ENCODE measurements around the gene PUS7L.

The PUS7L gene

GRCh38 chr12:43733687-43734086 lies 24.9 kb downstream of the PUS7L start:
- Histone ChIP-seq H2BK12ac (ENCODE audit: low read length in 2 of 2) (no peak overlapping the region), H3K27me3 (ENCODE audit: control insufficient read depth in 1 of 2, insufficient read depth in 1 of 2, low read length in 2 of 2) (no peaks in the 10 kb centered on the region), H2BK5ac (ENCODE audit: low read depth, low read length, poor library complexity, severe bottlenecking) (no peak overlapping the region), H3K9ac (ENCODE audit: low read length) (no peak overlapping the region), H2AFZ (ENCODE audit: low read depth, low read length) (no peak overlapping the region), H4K8ac (ENCODE audit: low read length) (no peak overlapping the region), H3K18ac (ENCODE audit: low read depth in 1 of 2, low read length in 2 of 2) (no peak overlapping the region), H3K23ac (ENCODE audit: low read length in 2 of 2) (no peak overlapping the region), H3K4me1 (ENCODE audit: control insufficient read depth, insufficient read depth, low read depth, low read length) (no peaks in the 10 kb centered on the region), H3K36me3 (ENCODE audit: control insufficient read depth in 1 of 2, insufficient read depth in 2 of 2, low read depth in 1 of 2, low read length in 2 of 2) (peaks cover 0 to 50% of the 10 kb centered on the region in 2 experiments), H4K91ac (ENCODE audit: low read length) (no peak overlapping the region), H2BK120ac (ENCODE audit: low read depth, low read length) (no peak overlapping the region), H2AK5ac (ENCODE audit: low read length, severe bottlenecking) (no peak overlapping the region), H3K4ac (ENCODE audit: low read depth in 1 of 2, low read length in 2 of 2) (no peak overlapping the region), H3K4me3 (ENCODE audit: insufficient read depth in 1 of 2, low read depth in 1 of 2, low read length in 2 of 2) (no peak overlapping the region), H3K9me3 (ENCODE audit: control insufficient read depth, low read length) (no peaks in the 10 kb centered on the region), H2BK15ac (ENCODE audit: low read depth, poor library complexity, severe bottlenecking) (no peak overlapping the region), H3K79me1 (replicated peaks; ENCODE audit: low read length, poor library complexity, severe bottlenecking) (no peaks in the 10 kb centered on the region), H3K4me2 (ENCODE audit: low read length, poor library complexity, severe bottlenecking) (no peak overlapping the region), H3K14ac (ENCODE audit: low read length in 2 of 2) (no peak overlapping the region), H3K27ac (ENCODE audit: low read length, poor library complexity, severe bottlenecking) (no peak overlapping the region)
- 94% methylated on average over 2 of the region's 3 CpGs for WGBS
- DNase-seq = no peak

- no peak for DNase-seq
- 89% methylated on average over 3 of the region's 4 CpGs for WGBS
- Histone ChIP-seq H3K4ac (ENCODE audit: low read depth in 1 of 2, low read length in 2 of 2) (no peak overlapping the region), H2BK12ac (ENCODE audit: low read length in 2 of 2) (no peak overlapping the region), H3K4me2 (ENCODE audit: low read length, poor library complexity, severe bottlenecking) (no peak overlapping the region), H2BK5ac (ENCODE audit: low read depth, low read length, poor library complexity, severe bottlenecking) (no peak overlapping the region), H3K4me1 (ENCODE audit: control insufficient read depth, insufficient read depth, low read depth, low read length) (no peaks in the 10 kb centered on the region), H4K91ac (ENCODE audit: low read length) (no peak overlapping the region), H3K23ac (ENCODE audit: low read length in 2 of 2) (no peak overlapping the region), H3K9ac (ENCODE audit: low read length) (no peak overlapping the region), H2BK15ac (ENCODE audit: low read depth, poor library complexity, severe bottlenecking) (no peak overlapping the region), H3K79me1 (replicated peaks; ENCODE audit: low read length, poor library complexity, severe bottlenecking) (no peaks in the 10 kb centered on the region), H3K18ac (ENCODE audit: low read depth in 1 of 2, low read length in 2 of 2) (no peak overlapping the region), H2AK5ac (ENCODE audit: low read length, severe bottlenecking) (no peak overlapping the region), H3K9me3 (ENCODE audit: control insufficient read depth, low read length) (no peaks in the 10 kb centered on the region), H3K27ac (ENCODE audit: low read length, poor library complexity, severe bottlenecking) (no peak overlapping the region), H3K14ac (ENCODE audit: low read length in 2 of 2) (no peak overlapping the region), H3K4me3 (ENCODE audit: insufficient read depth in 1 of 2, low read depth in 1 of 2, low read length in 2 of 2) (no peak overlapping the region), H2AFZ (ENCODE audit: low read depth, low read length) (no peak overlapping the region), H4K8ac (ENCODE audit: low read length) (no peak overlapping the region), H2BK120ac (ENCODE audit: low read depth, low read length) (no peak overlapping the region), H3K27me3 (ENCODE audit: control insufficient read depth in 1 of 2, insufficient read depth in 1 of 2, low read length in 2 of 2) (no peaks in the 10 kb centered on the region), H3K36me3 (ENCODE audit: control insufficient read depth in 1 of 2, insufficient read depth in 2 of 2, low read depth in 1 of 2, low read length in 2 of 2) (peaks cover 0 to 45% of the 10 kb centered on the region in 2 experiments)
These were observed 28.3 kb downstream of the PUS7L start for GRCh38 chr12:43730283-43730682.

- no peak overlapping the region for H3K18ac ChIP-seq (ENCODE audit: low read depth in 1 of 2, low read length in 2 of 2)
- no peak overlapping the region for H3K4me2 ChIP-seq (ENCODE audit: low read length, poor library complexity, severe bottlenecking)
- no peaks in the 10 kb centered on the region for H3K4me1 ChIP-seq (ENCODE audit: control insufficient read depth, insufficient read depth, low read depth, low read length)
- WGBS = 86% methylated on average over 1 of the region's 1 CpG
- no peak overlapping the region for H3K23ac ChIP-seq (ENCODE audit: low read length in 2 of 2)
- no peak overlapping the region for H3K14ac ChIP-seq (ENCODE audit: low read length in 2 of 2)
- no peak overlapping the region for H2BK15ac ChIP-seq (ENCODE audit: low read depth, poor library complexity, severe bottlenecking)
- H4K91ac ChIP-seq (ENCODE audit: low read length) = no peak overlapping the region
- no peak overlapping the region for H3K4me3 ChIP-seq (ENCODE audit: insufficient read depth in 1 of 2, low read depth in 1 of 2, low read length in 2 of 2)
- DNase-seq = no peak
- no peak overlapping the region for H2AK5ac ChIP-seq (ENCODE audit: low read length, severe bottlenecking)
- no peaks in the 10 kb centered on the region for H3K79me1 ChIP-seq (replicated peaks; ENCODE audit: low read length, poor library complexity, severe bottlenecking)
- H3K4ac ChIP-seq (ENCODE audit: low read depth in 1 of 2, low read length in 2 of 2) = no peak overlapping the region
- no peak overlapping the region for H3K27ac ChIP-seq (ENCODE audit: low read length, poor library complexity, severe bottlenecking)
- no peak overlapping the region for H2BK12ac ChIP-seq (ENCODE audit: low read length in 2 of 2)
- H2AFZ ChIP-seq (ENCODE audit: low read depth, low read length) = no peak overlapping the region
- H2BK120ac ChIP-seq (ENCODE audit: low read depth, low read length) = no peak overlapping the region
- H4K8ac ChIP-seq (ENCODE audit: low read length) = no peak overlapping the region
- H3K9ac ChIP-seq (ENCODE audit: low read length) = no peak overlapping the region
- H3K27me3 ChIP-seq (ENCODE audit: control insufficient read depth in 1 of 2, insufficient read depth in 1 of 2, low read length in 2 of 2) = no peaks in the 10 kb centered on the region
- peaks cover 0 to 34% of the 10 kb centered on the region in 2 experiments for H3K36me3 ChIP-seq (ENCODE audit: control insufficient read depth in 1 of 2, insufficient read depth in 2 of 2, low read depth in 1 of 2, low read length in 2 of 2)
- H3K9me3 ChIP-seq (ENCODE audit: control insufficient read depth, low read length) = no peaks in the 10 kb centered on the region
- no peak overlapping the region for H2BK5ac ChIP-seq (ENCODE audit: low read depth, low read length, poor library complexity, severe bottlenecking)
These were observed 29.9 kb downstream of the PUS7L start for GRCh38 chr12:43728698-43729097.

- no peak overlapping the region for H3K18ac ChIP-seq (ENCODE audit: low read depth in 1 of 2, low read length in 2 of 2)
- no peak overlapping the region for H3K14ac ChIP-seq (ENCODE audit: low read length in 2 of 2)
- H3K27ac ChIP-seq (ENCODE audit: low read length, poor library complexity, severe bottlenecking) = no peak overlapping the region
- no peak overlapping the region for H3K4me3 ChIP-seq (ENCODE audit: insufficient read depth in 1 of 2, low read depth in 1 of 2, low read length in 2 of 2)
- H3K9ac ChIP-seq (ENCODE audit: low read length) = no peak overlapping the region
- H3K23ac ChIP-seq (ENCODE audit: low read length in 2 of 2) = no peak overlapping the region
- WGBS = no CpG with 5 or more reads among the region's 2 CpGs
- H2BK15ac ChIP-seq (ENCODE audit: low read depth, poor library complexity, severe bottlenecking) = no peak overlapping the region
- H3K4ac ChIP-seq (ENCODE audit: low read depth in 1 of 2, low read length in 2 of 2) = no peak overlapping the region
- no peaks in the 10 kb centered on the region for H3K9me3 ChIP-seq (ENCODE audit: control insufficient read depth, low read length)
- DNase-seq = no peak
- no peak overlapping the region for H3K4me2 ChIP-seq (ENCODE audit: low read length, poor library complexity, severe bottlenecking)
- H2AFZ ChIP-seq (ENCODE audit: low read depth, low read length) = no peak overlapping the region
- H2BK120ac ChIP-seq (ENCODE audit: low read depth, low read length) = no peak overlapping the region
- H3K79me1 ChIP-seq (replicated peaks; ENCODE audit: low read length, poor library complexity, severe bottlenecking) = no peaks in the 10 kb centered on the region
- no peak overlapping the region for H2BK5ac ChIP-seq (ENCODE audit: low read depth, low read length, poor library complexity, severe bottlenecking)
- H3K36me3 ChIP-seq (ENCODE audit: control insufficient read depth in 1 of 2, insufficient read depth in 2 of 2, low read depth in 1 of 2, low read length in 2 of 2) = peaks cover 0 to 30% of the 10 kb centered on the region in 2 experiments
- H4K8ac ChIP-seq (ENCODE audit: low read length) = no peak overlapping the region
- no peaks in the 10 kb centered on the region for H3K4me1 ChIP-seq (ENCODE audit: control insufficient read depth, insufficient read depth, low read depth, low read length)
- no peak overlapping the region for H2BK12ac ChIP-seq (ENCODE audit: low read length in 2 of 2)
- no peak overlapping the region for H2AK5ac ChIP-seq (ENCODE audit: low read length, severe bottlenecking)
- no peak overlapping the region for H4K91ac ChIP-seq (ENCODE audit: low read length)
- no peaks in the 10 kb centered on the region for H3K27me3 ChIP-seq (ENCODE audit: control insufficient read depth in 1 of 2, insufficient read depth in 1 of 2, low read length in 2 of 2)
These were observed 30.5 kb downstream of the PUS7L start for GRCh38 chr12:43728117-43728516.

All from mesenchymal stem cell (in vitro differentiated cells and primary cell).